WTC11 (cell line): ENCODE measurements around the gene MOB3B. TPM values are rescaled to one million over a fixed set of nuclear protein-coding genes. Genes with fewer than 3 reads are reported as not detected.
A peak's percentile ranks its signal among the peaks of the same experiment; 100 is the strongest.

ENCODE experiments used
- ATAC-seq: fragments of 200-7000 bp; cut with Tn5 transposase; 2 replicates; pipeline ENCODE4 v1.10.0; 2021; ENCODE audit warnings: mild to moderate bottlenecking, moderate library complexity
- CTCF ChIA-PET: fragments of 300-600 bp; sonication (Branson Sonifier 250); formaldehyde crosslinking; loops from one replicate; lab custom pipeline; 2021; ENCODE audit warnings: antibody characterized with exemption; lab: Charles Lee
- POLR2A ChIA-PET: fragments of 350-600 bp; sonication (Branson Sonifier 250); formaldehyde crosslinking; loops from one replicate; lab custom pipeline; 2021; ENCODE audit warnings: antibody characterized with exemption; lab: Charles Lee
- DNase-seq: peaks from one replicate; pipeline ENCODE4 v3.0.0; 2021; ENCODE audit warnings: low spot score
- H3K27ac Mint-ChIP-seq: 2 replicates; pipeline ENCODE4 v1.8.0; 2021; ENCODE audit warnings: mixed read lengths
- H3K27me3 Mint-ChIP-seq: 2 replicates; pipeline ENCODE4 v1.8.0; 2021; ENCODE audit warnings: low read depth, mild to moderate bottlenecking, moderate library complexity, mixed read lengths
- H3K36me3 Mint-ChIP-seq: 2 replicates; pipeline ENCODE4 v1.8.0; 2021; ENCODE audit warnings: mixed read lengths
- H3K4me1 Mint-ChIP-seq: 2 replicates; pipeline ENCODE4 v1.8.0; 2022; ENCODE audit warnings: mixed read lengths
- H3K4me3 Mint-ChIP-seq: 2 replicates; pipeline ENCODE4 v1.8.0; 2021; ENCODE audit warnings: mild to moderate bottlenecking, moderate library complexity, mixed read lengths
- H3K9me3 Mint-ChIP-seq: 2 replicates; pipeline ENCODE4 v1.8.0; 2021; ENCODE audit warnings: mixed read lengths
- ATF1 ChIP-seq: sonication (generic); formaldehyde crosslinking; IDR thresholded peaks from 2 replicates; pipeline ENCODE4 v1.8.1; 2023; ENCODE audit warnings: mild to moderate bottlenecking, moderate library complexity, missing genetic modification reagents
- CREM ChIP-seq: sonication (generic); formaldehyde crosslinking; IDR thresholded peaks from 2 replicates; pipeline ENCODE4 v1.8.1; 2022; ENCODE audit warnings: mild to moderate bottlenecking, missing genetic modification reagents, moderate library complexity
- FOXP1 ChIP-seq: sonication (generic); formaldehyde crosslinking; IDR thresholded peaks from 2 replicates; pipeline ENCODE4 v1.8.0; 2022; ENCODE audit warnings: missing genetic modification reagents, mild to moderate bottlenecking, moderate library complexity, borderline replicate concordance
- HMGA2 ChIP-seq: fragments of 250-450 bp; sonication (Bioruptor Pico); IDR thresholded peaks from 2 replicates; pipeline ENCODE4 v1.4.0; 2021; ENCODE audit warnings: mild to moderate bottlenecking, moderate library complexity
- HMGXB4 ChIP-seq: sonication (generic); formaldehyde crosslinking; IDR thresholded peaks from 2 replicates; pipeline ENCODE4 v1.8.1; 2023; ENCODE audit warnings: mild to moderate bottlenecking, moderate library complexity, missing genetic modification reagents
- JUN ChIP-seq: sonication (generic); formaldehyde crosslinking; IDR thresholded peaks from 2 replicates; pipeline ENCODE4 v1.8.0; 2023; ENCODE audit warnings: mild to moderate bottlenecking, missing genetic modification reagents
- MAX ChIP-seq: sonication (generic); formaldehyde crosslinking; IDR thresholded peaks from 2 replicates; pipeline ENCODE4 v1.8.0; 2022; ENCODE audit warnings: mild to moderate bottlenecking, missing genetic modification reagents
- NFATC4 ChIP-seq: fragments of 250-450 bp; sonication (Bioruptor Pico); IDR thresholded peaks from 2 replicates; pipeline ENCODE4 v1.9.0; 2021; ENCODE audit warnings: mild to moderate bottlenecking
- NFYB ChIP-seq: sonication (generic); formaldehyde crosslinking; conservative IDR thresholded peaks from 2 replicates; pipeline ENCODE4 v1.8.0; 2022; ENCODE audit warnings: low read depth, missing genetic modification reagents
- OVOL2 ChIP-seq: fragments of 250-450 bp; sonication (Bioruptor Pico); IDR thresholded peaks from 2 replicates; pipeline ENCODE4 v1.9.0; 2021; ENCODE audit warnings: mild to moderate bottlenecking, borderline replicate concordance
- RELA ChIP-seq: sonication (generic); formaldehyde crosslinking; IDR thresholded peaks from 2 replicates; pipeline ENCODE4 v1.8.1; 2022; ENCODE audit warnings: missing genetic modification reagents, mild to moderate bottlenecking, borderline replicate concordance
- SMAD4 ChIP-seq: sonication (generic); formaldehyde crosslinking; IDR thresholded peaks from 2 replicates; pipeline ENCODE4 v1.8.0; 2022; ENCODE audit warnings: mild to moderate bottlenecking, missing genetic modification reagents
- TCF7 ChIP-seq: sonication (generic); formaldehyde crosslinking; IDR thresholded peaks from 2 replicates; pipeline ENCODE4 v1.8.0; 2022; ENCODE audit warnings: mild to moderate bottlenecking, low read depth, missing genetic modification reagents, moderate library complexity
- ZNF396 ChIP-seq: fragments of 250-450 bp; sonication (Bioruptor Pico); IDR thresholded peaks from 2 replicates; pipeline ENCODE4 v1.8.0; 2021; ENCODE audit warnings: mild to moderate bottlenecking, moderate library complexity, borderline replicate concordance
- ZNF671 ChIP-seq: fragments of 250-450 bp; sonication (Bioruptor Pico); IDR thresholded peaks from 2 replicates; pipeline ENCODE4 v1.8.0; 2021; ENCODE audit warnings: mild to moderate bottlenecking
- total RNA-seq: library from RNA; stranded (reverse); gene quantifications from 3 replicates; pipeline ENCODE4 v1.2.3, GENCODE V29; 2021
- TF ChIP-seq, protein P1 (sequence below): sonication (generic); formaldehyde crosslinking; IDR thresholded peaks from 2 replicates; pipeline ENCODE4 v1.8.1; 2023; ENCODE audit warnings: mild to moderate bottlenecking, missing genetic modification reagents, moderate library complexity
- TF ChIP-seq, protein P2 (sequence below): fragments of 250-450 bp; sonication (Bioruptor Pico); IDR thresholded peaks from 2 replicates; pipeline ENCODE4 v2.1.2; 2022; ENCODE audit warnings: mild to moderate bottlenecking, moderate library complexity
- TF ChIP-seq, protein P3 (sequence below): sonication (generic); formaldehyde crosslinking; IDR thresholded peaks from 2 replicates; pipeline ENCODE4 v1.8.1; 2023; ENCODE audit warnings: mild to moderate bottlenecking, missing genetic modification reagents, borderline replicate concordance
- TF ChIP-seq, protein P4 (sequence below): fragments of 250-450 bp; sonication (Bioruptor Pico); IDR thresholded peaks from 2 replicates; pipeline ENCODE4 v1.9.0; 2021; ENCODE audit warnings: mild to moderate bottlenecking, borderline replicate concordance

The MOB3B gene
- total RNA-seq, 1 experiment from 2014 or later, result 25.1 TPM

- H3K9me3 Mint-ChIP-seq, result peaks cover 3% of the 10 kb centered on the region; the same call in 1 of the 2 replicates
- no peaks in the 10 kb centered on the region for H3K27me3 Mint-ChIP-seq
- H3K36me3 Mint-ChIP-seq, result peaks cover 26% of the 10 kb centered on the region
- peak overlapping the region; percentile 23; the same call in 1 of the 2 replicates for H3K4me3 Mint-ChIP-seq
- peak; percentile 44 for DNase-seq
- peaks cover 56% of the 10 kb centered on the region for H3K4me1 Mint-ChIP-seq
- H3K27ac Mint-ChIP-seq, result peak overlapping the region; percentile 83
- ChIA-PET CTCF (no interaction called here), POLR2A (no interaction called here)
- peak; percentile 97 for ATAC-seq
- no peak for TF ChIP-seq JUN (CRISPR knock-in tag)
- TF ChIP-seq, protein P1, sequence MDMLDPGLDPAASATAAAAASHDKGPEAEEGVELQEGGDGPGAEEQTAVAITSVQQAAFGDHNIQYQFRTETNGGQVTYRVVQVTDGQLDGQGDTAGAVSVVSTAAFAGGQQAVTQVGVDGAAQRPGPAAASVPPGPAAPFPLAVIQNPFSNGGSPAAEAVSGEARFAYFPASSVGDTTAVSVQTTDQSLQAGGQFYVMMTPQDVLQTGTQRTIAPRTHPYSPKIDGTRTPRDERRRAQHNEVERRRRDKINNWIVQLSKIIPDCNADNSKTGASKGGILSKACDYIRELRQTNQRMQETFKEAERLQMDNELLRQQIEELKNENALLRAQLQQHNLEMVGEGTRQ (CRISPR knock-in tag), result no peak
- TF ChIP-seq SMAD4 (CRISPR knock-in tag), result no peak
- no peak for TF ChIP-seq CREM
- TF ChIP-seq ZNF671 (CRISPR knock-in tag), result no peak
- no peak for TF ChIP-seq FOXP1
- TF ChIP-seq, protein P2, sequence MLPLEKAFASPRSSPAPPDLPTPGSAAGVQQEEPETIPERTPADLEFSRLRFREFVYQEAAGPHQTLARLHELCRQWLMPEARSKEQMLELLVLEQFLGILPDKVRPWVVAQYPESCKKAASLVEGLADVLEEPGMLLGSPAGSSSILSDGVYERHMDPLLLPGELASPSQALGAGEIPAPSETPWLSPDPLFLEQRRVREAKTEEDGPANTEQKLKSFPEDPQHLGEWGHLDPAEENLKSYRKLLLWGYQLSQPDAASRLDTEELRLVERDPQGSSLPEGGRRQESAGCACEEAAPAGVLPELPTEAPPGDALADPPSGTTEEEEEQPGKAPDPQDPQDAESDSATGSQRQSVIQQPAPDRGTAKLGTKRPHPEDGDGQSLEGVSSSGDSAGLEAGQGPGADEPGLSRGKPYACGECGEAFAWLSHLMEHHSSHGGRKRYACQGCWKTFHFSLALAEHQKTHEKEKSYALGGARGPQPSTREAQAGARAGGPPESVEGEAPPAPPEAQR (CRISPR knock-in tag), result no peak
- no peak for TF ChIP-seq NFATC4 (CRISPR knock-in tag)
- TF ChIP-seq TCF7 (CRISPR knock-in tag), result no peak
- no peak for TF ChIP-seq HMGA2 (CRISPR knock-in tag)
- TF ChIP-seq OVOL2 (CRISPR knock-in tag), result no peak
- TF ChIP-seq, protein P3, sequence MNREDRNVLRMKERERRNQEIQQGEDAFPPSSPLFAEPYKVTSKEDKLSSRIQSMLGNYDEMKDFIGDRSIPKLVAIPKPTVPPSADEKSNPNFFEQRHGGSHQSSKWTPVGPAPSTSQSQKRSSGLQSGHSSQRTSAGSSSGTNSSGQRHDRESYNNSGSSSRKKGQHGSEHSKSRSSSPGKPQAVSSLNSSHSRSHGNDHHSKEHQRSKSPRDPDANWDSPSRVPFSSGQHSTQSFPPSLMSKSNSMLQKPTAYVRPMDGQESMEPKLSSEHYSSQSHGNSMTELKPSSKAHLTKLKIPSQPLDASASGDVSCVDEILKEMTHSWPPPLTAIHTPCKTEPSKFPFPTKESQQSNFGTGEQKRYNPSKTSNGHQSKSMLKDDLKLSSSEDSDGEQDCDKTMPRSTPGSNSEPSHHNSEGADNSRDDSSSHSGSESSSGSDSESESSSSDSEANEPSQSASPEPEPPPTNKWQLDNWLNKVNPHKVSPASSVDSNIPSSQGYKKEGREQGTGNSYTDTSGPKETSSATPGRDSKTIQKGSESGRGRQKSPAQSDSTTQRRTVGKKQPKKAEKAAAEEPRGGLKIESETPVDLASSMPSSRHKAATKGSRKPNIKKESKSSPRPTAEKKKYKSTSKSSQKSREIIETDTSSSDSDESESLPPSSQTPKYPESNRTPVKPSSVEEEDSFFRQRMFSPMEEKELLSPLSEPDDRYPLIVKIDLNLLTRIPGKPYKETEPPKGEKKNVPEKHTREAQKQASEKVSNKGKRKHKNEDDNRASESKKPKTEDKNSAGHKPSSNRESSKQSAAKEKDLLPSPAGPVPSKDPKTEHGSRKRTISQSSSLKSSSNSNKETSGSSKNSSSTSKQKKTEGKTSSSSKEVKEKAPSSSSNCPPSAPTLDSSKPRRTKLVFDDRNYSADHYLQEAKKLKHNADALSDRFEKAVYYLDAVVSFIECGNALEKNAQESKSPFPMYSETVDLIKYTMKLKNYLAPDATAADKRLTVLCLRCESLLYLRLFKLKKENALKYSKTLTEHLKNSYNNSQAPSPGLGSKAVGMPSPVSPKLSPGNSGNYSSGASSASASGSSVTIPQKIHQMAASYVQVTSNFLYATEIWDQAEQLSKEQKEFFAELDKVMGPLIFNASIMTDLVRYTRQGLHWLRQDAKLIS (CRISPR knock-in tag), result no peak
- no peak for TF ChIP-seq NFYB (CRISPR knock-in tag)
- TF ChIP-seq ATF1 (CRISPR knock-in tag), result no peak
Measured at GRCh38 chr9:27457445-27457844, 72.2 kb downstream of the MOB3B start.

DNA sequence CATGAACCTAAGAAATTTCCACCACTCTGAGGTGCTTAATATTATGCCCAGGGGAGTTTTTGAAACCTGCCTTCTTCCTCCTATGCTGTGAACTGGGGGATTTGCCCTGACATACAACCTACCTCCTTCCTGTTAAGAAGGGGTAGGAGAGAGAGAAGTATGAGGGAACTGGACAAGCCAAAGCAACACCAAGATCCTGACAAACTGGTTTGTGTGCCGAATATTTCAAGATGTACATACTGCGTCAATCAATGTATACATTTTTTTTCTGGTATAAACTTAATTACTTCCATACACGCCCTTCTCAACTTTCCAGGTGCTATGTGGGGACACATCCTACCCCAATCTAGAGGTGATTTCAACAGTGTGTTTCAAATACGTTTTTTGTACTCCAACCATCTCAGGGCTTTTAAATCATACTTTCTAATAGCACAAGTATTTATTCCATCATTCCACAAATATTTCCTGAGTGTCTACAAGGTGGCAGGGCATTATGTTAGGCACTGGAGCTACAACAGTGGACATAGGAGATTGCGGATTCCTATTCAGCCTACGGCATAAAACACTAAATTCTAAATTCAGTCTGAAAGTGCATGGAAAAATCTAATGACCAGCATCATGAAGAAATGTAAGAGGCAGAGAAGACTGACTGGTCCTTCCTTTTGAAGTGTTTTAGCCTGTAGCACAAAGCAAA is 75.6 kb downstream of the MOB3B start:
- CTCF ChIA-PET, result no interaction called here
- POLR2A ChIA-PET, result no interaction called here
- peaks cover 3% of the 10 kb centered on the region; the same call in 1 of the 2 replicates for H3K9me3 Mint-ChIP-seq
- no peak overlapping the region for H3K27ac Mint-ChIP-seq
- DNase-seq (no peak), ATAC-seq (no peak)
- no peak overlapping the region for H3K4me3 Mint-ChIP-seq
- peaks cover 32% of the 10 kb centered on the region for H3K36me3 Mint-ChIP-seq
- H3K27me3 Mint-ChIP-seq, result no peaks in the 10 kb centered on the region
- H3K4me1 Mint-ChIP-seq, result peaks cover 65% of the 10 kb centered on the region
- TF ChIP-seq RELA (CRISPR knock-in tag), result no peak
- TF ChIP-seq HMGXB4 (CRISPR knock-in tag), result no peak
- no peak for TF ChIP-seq NFYB (CRISPR knock-in tag)
- TF ChIP-seq, protein P4, sequence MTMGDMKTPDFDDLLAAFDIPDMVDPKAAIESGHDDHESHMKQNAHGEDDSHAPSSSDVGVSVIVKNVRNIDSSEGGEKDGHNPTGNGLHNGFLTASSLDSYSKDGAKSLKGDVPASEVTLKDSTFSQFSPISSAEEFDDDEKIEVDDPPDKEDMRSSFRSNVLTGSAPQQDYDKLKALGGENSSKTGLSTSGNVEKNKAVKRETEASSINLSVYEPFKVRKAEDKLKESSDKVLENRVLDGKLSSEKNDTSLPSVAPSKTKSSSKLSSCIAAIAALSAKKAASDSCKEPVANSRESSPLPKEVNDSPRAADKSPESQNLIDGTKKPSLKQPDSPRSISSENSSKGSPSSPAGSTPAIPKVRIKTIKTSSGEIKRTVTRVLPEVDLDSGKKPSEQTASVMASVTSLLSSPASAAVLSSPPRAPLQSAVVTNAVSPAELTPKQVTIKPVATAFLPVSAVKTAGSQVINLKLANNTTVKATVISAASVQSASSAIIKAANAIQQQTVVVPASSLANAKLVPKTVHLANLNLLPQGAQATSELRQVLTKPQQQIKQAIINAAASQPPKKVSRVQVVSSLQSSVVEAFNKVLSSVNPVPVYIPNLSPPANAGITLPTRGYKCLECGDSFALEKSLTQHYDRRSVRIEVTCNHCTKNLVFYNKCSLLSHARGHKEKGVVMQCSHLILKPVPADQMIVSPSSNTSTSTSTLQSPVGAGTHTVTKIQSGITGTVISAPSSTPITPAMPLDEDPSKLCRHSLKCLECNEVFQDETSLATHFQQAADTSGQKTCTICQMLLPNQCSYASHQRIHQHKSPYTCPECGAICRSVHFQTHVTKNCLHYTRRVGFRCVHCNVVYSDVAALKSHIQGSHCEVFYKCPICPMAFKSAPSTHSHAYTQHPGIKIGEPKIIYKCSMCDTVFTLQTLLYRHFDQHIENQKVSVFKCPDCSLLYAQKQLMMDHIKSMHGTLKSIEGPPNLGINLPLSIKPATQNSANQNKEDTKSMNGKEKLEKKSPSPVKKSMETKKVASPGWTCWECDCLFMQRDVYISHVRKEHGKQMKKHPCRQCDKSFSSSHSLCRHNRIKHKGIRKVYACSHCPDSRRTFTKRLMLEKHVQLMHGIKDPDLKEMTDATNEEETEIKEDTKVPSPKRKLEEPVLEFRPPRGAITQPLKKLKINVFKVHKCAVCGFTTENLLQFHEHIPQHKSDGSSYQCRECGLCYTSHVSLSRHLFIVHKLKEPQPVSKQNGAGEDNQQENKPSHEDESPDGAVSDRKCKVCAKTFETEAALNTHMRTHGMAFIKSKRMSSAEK (CRISPR knock-in tag), result no peak
- TF ChIP-seq MAX (CRISPR knock-in tag), result no peak
- TF ChIP-seq ZNF396, result no peak
